A673 (cell line): ENCODE data around the gene MCF2L2.

Experiments used
- EZH2 ChIP-seq: fragments of 200-600 bp; sonication (generic); IDR thresholded peaks from 2 replicates; pipeline ENCODE4 v1.6.1; 2017; ENCODE audit warnings: borderline replicate concordance, low read depth, mild to moderate bottlenecking, mixed read lengths, antibody characterized with exemption, low read length; ENCODE audit not compliant: poor library complexity, severe bottlenecking
- TF ChIP-seq, protein P1 (sequence below): fragments of 300-800, 200-600 bp; sonication (generic); conservative IDR thresholded peaks from 2 replicates; pipeline ENCODE4 v1.5.1; 2017; ENCODE audit warnings: low read depth, mild to moderate bottlenecking, antibody characterized with exemption, low read length, moderate library complexity, mixed read lengths

DNA sequence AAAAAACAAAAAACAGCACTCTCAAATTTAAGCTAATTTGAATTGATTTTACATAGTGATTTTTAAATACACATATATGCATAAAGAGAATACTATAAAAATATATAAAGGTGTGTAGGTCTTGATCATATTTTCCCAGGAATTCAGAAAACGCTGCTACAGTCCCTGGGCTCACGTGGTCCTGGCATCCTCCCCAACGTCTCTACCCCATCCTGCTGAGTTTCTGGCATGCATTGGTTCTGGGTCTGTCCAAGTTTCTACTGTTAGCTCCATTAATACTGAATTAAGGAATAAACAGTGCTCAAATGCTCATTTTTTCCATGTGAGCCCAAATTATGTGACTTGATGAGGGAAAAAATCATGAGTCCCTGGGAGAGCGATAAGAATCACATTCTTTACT lies 233.2 kb downstream of the MCF2L2 start:
- TF ChIP-seq, protein P1, sequence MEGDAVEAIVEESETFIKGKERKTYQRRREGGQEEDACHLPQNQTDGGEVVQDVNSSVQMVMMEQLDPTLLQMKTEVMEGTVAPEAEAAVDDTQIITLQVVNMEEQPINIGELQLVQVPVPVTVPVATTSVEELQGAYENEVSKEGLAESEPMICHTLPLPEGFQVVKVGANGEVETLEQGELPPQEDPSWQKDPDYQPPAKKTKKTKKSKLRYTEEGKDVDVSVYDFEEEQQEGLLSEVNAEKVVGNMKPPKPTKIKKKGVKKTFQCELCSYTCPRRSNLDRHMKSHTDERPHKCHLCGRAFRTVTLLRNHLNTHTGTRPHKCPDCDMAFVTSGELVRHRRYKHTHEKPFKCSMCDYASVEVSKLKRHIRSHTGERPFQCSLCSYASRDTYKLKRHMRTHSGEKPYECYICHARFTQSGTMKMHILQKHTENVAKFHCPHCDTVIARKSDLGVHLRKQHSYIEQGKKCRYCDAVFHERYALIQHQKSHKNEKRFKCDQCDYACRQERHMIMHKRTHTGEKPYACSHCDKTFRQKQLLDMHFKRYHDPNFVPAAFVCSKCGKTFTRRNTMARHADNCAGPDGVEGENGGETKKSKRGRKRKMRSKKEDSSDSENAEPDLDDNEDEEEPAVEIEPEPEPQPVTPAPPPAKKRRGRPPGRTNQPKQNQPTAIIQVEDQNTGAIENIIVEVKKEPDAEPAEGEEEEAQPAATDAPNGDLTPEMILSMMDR, result no peak
- no peak for TF ChIP-seq EZH2
